Effector memory CD4-positive, alpha-beta T cell (primary cell): ENCODE measurements around the gene RAI14.
A peak's percentile ranks its signal among the peaks of the same experiment; 100 is the strongest.
"Not testable (repeated sequence)": the region's sequence is repeated elsewhere in the genome, so short reads cannot be mapped to it uniquely, and the experiment has no call there.

Experiments used
- DNase-seq, 3 donors: peaks; one replicate each; pipeline ENCODE4 v3.0.0-alpha.2; 2020
- H3K27ac ChIP-seq: 2 replicates; pipeline ENCODE4 v1.7.0; 2013; ENCODE audit warnings: mild to moderate bottlenecking, low read length, moderate library complexity; ENCODE audit not compliant: insufficient read depth, poor library complexity, severe bottlenecking
- H3K27me3 ChIP-seq: replicated peaks from 2 replicates; pipeline ENCODE4 v1.7.0; 2013; ENCODE audit warnings: mild to moderate bottlenecking, low read length; ENCODE audit not compliant: insufficient read depth, control insufficient read depth, poor library complexity, severe bottlenecking
- H3K36me3 ChIP-seq: 2 replicates; pipeline ENCODE4 v1.7.0; 2013; ENCODE audit warnings: mild to moderate bottlenecking, low read length, moderate library complexity; ENCODE audit not compliant: control insufficient read depth, insufficient read depth
- H3K4me1 ChIP-seq: 2 replicates; pipeline ENCODE4 v1.7.0; 2013; ENCODE audit warnings: low read length, mild to moderate bottlenecking; ENCODE audit not compliant: control insufficient read depth, insufficient read depth, poor library complexity, severe bottlenecking
- H3K4me3 ChIP-seq: 2 replicates; pipeline ENCODE4 v1.7.0; 2013; ENCODE audit warnings: low read length, low read depth, mild to moderate bottlenecking; ENCODE audit not compliant: insufficient read depth, poor library complexity, severe bottlenecking
- H3K9me3 ChIP-seq: 2 replicates; pipeline ENCODE4 v1.7.0; 2013; ENCODE audit warnings: mild to moderate bottlenecking, low read length, moderate library complexity; ENCODE audit not compliant: control insufficient read depth

The RAI14 gene

DNA sequence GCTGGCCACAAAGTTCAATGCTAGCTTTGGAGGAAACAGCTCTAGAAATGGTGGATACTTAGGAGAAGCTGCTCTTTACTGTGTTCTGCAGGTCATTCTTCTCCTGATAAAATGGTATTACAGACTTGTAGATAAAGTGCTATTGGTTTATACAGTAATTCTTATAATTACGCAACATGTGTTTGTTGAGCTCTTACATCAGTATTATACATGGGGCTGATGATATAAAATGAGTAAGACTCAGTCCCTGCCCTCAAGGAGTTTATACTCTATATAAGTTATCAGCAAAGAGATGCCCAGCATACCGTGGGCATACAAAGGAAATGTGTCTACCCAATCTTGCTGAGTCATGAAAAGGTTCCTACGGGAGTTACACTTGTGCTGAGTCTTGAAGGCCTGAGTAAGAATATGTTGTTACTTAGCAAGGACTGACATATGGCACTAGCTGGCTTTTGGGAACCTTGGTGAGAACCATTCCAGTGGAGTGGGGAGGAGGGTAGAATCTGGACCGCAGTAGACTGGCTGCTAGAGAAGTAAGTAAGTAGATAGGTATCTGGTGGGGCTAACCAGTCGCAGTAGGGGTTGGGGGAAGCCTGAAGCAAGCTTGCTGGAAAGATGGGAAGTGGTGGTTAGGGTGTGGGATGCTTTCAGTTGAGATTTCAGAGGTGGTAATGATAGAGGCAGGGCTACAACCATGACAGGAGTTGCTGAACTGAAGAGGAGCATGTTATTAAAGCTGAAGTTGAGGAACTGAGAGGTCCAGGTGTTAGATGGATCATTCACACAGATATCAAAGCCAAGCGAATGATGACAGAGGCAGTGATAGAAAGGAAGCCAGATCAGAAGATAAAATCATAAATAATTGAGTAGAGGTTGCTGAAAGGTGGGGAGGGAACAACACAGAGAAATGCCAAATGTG is 171.7 kb downstream of the RAI14 start:
- Histone ChIP-seq H3K27me3 (no peaks in the 10 kb centered on the region), H3K9me3 (no peaks in the 10 kb centered on the region), H3K4me1 (no peaks in the 10 kb centered on the region), H3K4me3 (no peak overlapping the region), H3K27ac (no peak overlapping the region), H3K36me3 (no peaks in the 10 kb centered on the region)
- no peak for DNase-seq

DNA sequence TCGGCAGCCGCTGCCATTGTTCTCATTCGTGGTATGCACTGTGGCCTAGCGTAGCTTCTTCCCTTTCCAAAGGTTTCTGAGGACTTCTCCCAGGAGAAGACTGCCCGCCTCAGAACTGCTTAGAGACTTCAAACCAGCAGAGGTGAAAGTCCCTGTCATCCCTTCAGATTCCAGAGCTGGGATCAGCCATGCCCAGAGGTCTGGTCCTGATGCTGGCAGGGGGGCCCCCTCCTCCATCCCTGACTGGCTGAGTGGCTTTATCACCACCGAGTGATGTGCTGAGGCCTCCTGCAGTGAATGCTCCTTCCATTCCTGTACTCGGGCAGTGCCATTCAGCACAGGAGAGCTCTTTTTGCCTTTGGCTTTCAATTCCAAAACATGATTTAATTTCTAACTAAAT is 174.7 kb downstream of the RAI14 start:
- not testable (repeated sequence) for H3K4me1 ChIP-seq, H3K36me3 ChIP-seq, H3K9me3 ChIP-seq, DNase-seq, H3K27ac ChIP-seq, H3K27me3 ChIP-seq, H3K4me3 ChIP-seq

DNA sequence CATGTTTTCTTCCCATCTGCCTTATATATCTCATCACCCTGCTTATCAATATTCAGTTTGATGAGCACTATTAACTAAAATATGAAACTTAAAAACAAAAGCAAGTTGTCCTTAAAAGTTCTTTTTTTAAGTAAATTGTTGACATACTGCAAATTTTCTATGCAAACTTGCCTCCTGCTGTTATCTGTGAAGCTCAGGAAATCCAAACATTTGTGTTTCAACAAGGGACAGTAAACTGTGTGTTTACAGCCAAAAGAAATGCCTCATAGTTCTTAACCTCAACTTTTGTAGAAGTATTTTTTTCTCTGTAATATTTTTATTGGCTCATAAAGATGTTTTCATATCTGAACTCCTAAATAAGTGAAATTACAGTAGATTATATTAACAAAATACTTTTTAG is 175.2 kb downstream of the RAI14 start:
- no peaks in the 10 kb centered on the region for H3K4me1 ChIP-seq
- H3K27me3 ChIP-seq, result no peaks in the 10 kb centered on the region
- no peak overlapping the region for H3K4me3 ChIP-seq
- H3K27ac ChIP-seq, result no peak overlapping the region
- H3K36me3 ChIP-seq, result no peaks in the 10 kb centered on the region
- no peak for DNase-seq
- no peaks in the 10 kb centered on the region for H3K9me3 ChIP-seq

DNA sequence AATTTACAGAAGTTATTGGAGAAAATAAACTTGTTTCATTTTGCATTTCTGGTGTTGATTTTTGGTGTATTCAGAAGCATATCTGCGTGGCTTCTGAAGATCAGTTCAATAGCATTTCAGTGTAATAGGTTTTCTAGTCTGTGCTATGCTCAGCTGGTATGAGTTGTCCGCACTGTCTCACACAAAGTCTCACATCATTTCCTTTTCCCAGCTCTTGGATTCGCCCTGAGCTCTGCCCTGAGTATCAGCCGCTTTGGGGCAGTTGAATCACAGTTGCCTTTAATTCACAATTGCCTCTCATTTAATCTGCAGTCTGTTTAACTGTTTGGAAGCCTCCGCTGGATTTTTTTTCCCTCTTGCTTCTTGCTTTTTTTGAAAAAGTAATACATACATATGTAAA is 176.4 kb downstream of the RAI14 start:
- Histone ChIP-seq H3K27me3 (no peaks in the 10 kb centered on the region), H3K36me3 (no peaks in the 10 kb centered on the region), H3K4me3 (no peak overlapping the region), H3K9me3 (no peaks in the 10 kb centered on the region), H3K27ac (no peak overlapping the region), H3K4me1 (no peaks in the 10 kb centered on the region)
- DNase-seq, result no peak

DNA sequence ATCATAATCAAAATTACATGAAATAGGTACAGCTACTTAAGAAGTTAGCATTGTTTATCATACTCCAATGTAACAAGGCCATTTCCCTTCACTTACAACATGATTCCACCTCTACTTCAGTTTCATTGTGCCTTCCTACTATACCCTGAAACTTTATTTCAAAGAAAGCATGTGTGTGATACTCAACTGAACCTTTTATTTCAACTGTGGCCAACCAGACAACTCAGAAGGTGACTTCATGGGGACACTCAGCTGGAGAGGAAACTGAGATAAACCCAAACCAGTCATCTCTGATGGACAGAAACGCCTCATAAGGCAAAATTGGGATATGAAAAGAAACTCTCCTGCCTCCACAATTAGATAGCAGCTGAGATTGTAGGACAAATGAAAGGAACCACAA is 177.0 kb downstream of the RAI14 start:
- no peak for DNase-seq
- Histone ChIP-seq H3K27ac (no peak overlapping the region), H3K4me3 (no peak overlapping the region), H3K27me3 (no peaks in the 10 kb centered on the region), H3K9me3 (no peaks in the 10 kb centered on the region), H3K36me3 (no peaks in the 10 kb centered on the region), H3K4me1 (no peaks in the 10 kb centered on the region)

DNA sequence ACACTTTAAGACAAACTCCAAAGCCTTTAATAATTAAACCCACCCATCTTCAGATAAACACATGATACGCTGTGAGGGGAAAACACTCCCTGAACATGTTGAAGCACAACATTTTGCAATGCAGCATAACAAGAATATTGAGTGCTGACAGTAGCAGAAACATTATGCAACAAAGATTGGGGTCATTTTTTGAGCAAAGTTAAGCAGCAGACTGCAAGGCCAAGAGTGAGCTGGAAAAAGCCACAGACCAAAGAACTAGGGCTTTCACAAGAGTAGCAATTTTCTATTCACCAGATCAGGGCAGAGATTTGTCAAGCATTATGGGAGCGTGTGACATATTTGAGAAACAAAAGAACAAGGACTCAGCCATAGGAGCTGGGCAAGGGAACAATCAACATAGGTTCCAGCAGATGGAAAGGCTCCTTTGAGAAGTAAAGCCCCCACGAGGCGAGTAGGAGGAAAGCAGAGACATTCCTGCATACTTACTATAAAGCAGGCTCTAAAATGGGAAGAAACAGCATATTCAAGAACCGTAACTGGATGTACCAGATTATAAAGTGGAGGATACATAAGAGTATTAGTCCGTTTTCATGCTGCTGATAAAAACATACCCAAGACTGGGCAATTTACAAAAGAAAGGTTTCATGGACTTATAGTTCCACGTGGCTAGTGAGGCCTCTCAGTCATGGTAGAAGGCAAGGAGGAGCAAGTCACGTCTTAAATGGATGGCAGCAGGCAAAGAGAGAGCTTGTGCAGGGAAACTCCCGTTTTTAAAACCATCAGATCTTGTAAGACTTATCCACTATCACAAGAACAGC is 178.1 kb downstream of the RAI14 start:
- Histone ChIP-seq H3K27ac (no peak overlapping the region), H3K9me3 (no peaks in the 10 kb centered on the region), H3K4me1 (no peaks in the 10 kb centered on the region), H3K4me3 (no peak overlapping the region), H3K36me3 (no peaks in the 10 kb centered on the region), H3K27me3 (no peaks in the 10 kb centered on the region)
- no peak for DNase-seq

DNA sequence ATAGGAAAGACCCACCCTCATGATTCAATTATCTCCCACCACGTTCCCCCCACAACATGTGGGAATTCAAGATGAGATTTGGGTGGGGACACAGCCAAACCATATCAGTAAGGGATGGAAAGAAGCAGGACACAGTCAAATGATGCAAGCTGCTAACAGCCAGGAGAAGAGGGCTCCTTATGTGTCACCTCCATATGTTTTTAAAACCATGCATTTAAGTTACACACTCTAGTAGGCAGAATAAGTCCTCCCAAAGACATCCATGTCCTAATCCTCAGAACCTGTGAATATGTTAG is 178.6 kb downstream of the RAI14 start:
- DNase-seq, result no peak
- no peaks in the 10 kb centered on the region for H3K27me3 ChIP-seq
- no peaks in the 10 kb centered on the region for H3K9me3 ChIP-seq
- H3K4me3 ChIP-seq, result no peak overlapping the region
- H3K36me3 ChIP-seq, result no peaks in the 10 kb centered on the region
- no peak overlapping the region for H3K27ac ChIP-seq
- H3K4me1 ChIP-seq, result no peaks in the 10 kb centered on the region

DNA sequence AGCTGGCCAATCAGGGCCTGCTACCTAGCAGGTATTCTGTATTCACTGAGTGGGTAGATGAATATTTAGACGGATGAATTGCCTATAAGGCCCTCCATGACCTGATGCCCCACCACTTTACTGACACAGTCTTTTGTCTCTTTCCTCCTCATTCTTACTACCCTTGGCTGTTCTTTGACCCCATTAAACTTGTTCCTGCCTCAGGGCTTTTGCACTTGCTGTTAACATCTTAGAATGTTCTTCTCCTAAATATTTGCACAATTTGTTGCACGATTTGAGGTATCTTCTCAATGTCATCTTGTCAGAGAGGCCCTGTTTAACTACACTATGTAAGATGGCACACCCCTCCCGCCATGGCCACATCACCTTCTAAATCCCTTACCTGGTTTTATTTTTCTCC is 179.5 kb downstream of the RAI14 start:
- H3K4me3 ChIP-seq, result no peak overlapping the region
- H3K4me1 ChIP-seq, result no peaks in the 10 kb centered on the region
- no peak overlapping the region for H3K27ac ChIP-seq
- H3K27me3 ChIP-seq, result no peaks in the 10 kb centered on the region
- no peak for DNase-seq
- no peaks in the 10 kb centered on the region for H3K9me3 ChIP-seq
- H3K36me3 ChIP-seq, result no peaks in the 10 kb centered on the region

DNA sequence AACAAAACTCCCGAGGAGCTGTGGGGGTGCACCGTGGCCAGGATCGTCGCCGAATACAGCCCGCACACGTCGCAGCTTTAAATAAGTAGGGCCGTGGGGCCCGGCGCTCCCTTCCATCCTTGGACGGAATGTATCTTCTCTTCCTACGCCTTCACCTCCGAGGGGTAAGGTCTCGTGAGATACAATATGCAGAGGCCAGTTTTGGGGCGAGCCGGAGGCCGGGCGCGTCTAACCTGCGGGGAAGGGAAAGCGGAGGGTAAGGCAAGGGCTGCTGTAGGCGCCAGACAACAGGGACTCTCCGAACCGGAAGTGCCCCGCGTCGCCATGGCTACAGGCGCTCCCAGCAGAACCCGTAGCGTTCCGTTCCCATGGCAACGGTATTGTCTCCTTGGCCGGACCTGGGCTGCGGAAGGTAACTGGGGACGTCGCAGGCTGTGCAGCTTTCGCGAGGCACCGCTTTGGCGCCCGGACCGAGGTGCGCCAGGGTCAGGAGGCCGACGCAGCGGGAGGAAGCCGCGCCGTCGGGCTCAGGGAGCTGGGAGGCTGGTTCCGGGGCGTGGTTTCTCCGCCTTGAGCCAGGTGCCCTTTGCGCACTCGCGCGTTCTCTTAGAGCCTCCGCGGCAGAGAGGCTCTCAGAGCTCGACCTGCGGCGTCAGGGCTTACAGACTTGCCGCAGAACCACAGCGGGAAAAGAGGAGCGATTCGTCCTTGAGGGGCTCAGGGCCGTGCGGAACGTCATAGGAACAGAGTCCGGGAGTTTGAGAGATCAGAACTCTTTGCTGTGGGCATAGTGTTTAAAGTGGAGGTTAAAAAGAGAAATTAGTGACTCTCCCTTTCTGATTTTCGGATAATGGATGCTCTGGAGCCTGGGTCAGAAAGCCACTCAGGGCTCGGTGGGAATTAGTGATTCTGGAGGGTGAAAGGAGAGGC is 182.9 kb downstream of the RAI14 start, which contains the start of gene TTC23L:
Gene TTC23L, plus strand, starts transcription at position 380 of the 930 bp plus-strand sequence. CDS start 1,508 bp downstream, outside the sequence.
- no peaks in the 10 kb centered on the region for H3K4me1 ChIP-seq
- no peaks in the 10 kb centered on the region for H3K27me3 ChIP-seq
- no peaks in the 10 kb centered on the region for H3K9me3 ChIP-seq
- peak within 1 kb of the TSS; percentile 81 for H3K4me3 ChIP-seq
- DNase-seq, result peak; percentile 87 to 92 (median 89)
- peak within 1 kb of the TSS; percentile 82 for H3K27ac ChIP-seq
- H3K36me3 ChIP-seq, result no peaks in the 10 kb centered on the region
